Measurements from ENCODE around the gene ELF5. TPM values are rescaled to one million over a fixed set of nuclear protein-coding genes. Genes with fewer than 3 reads are reported as not detected.

The ELF5 gene
- total RNA-seq, 1 donor from 2014 or later, result 7.7 TPM

GRCh38 chr11:34454308-34455032 is 59.1 kb downstream of the ELF5 start:
- DNase-seq (ENCODE audit: low spot score), result no peak

- DNase-seq (ENCODE audit: low spot score), result no peak
These were observed 62.5 kb downstream of the ELF5 start for GRCh38 chr11:34451053-34451452.

- no peak for DNase-seq (ENCODE audit: low spot score)
These were observed 64.6 kb downstream of the ELF5 start for GRCh38 chr11:34449013-34449412.

GRCh38 chr11:34448223-34448994 is 65.2 kb downstream of the ELF5 start:
- DNase-seq (ENCODE audit: low spot score), result no peak

- DNase-seq (ENCODE audit: low spot score), result no peak
These were observed 66.5 kb downstream of the ELF5 start for GRCh38 chr11:34447044-34447443.

GRCh38 chr11:34446386-34446785 is 67.2 kb downstream of the ELF5 start:
- DNase-seq (ENCODE audit: low spot score), result no peak

- DNase-seq (ENCODE audit: low spot score), result no peak
These were observed 67.6 kb downstream of the ELF5 start for GRCh38 chr11:34445956-34446355.

- DNase-seq (ENCODE audit: low spot score), result no peak
These were observed 69.2 kb downstream of the ELF5 start for GRCh38 chr11:34444428-34444827.

GRCh38 chr11:34443136-34443535 is 70.5 kb downstream of the ELF5 start:
- no peak for DNase-seq (ENCODE audit: low spot score)

GRCh38 chr11:34441814-34442213 is 71.8 kb downstream of the ELF5 start:
- DNase-seq (ENCODE audit: low spot score), result no peak

- no peak for DNase-seq (ENCODE audit: low spot score)
These were observed 73.9 kb downstream of the ELF5 start for GRCh38 chr11:34439610-34440198.

- DNase-seq (ENCODE audit: low spot score), result peak; percentile 99
These were observed 74.8 kb downstream of the ELF5 start, which contains the start of gene CAT for GRCh38 chr11:34438529-34439507. Gene CAT, plus strand, starts transcription at chr11:34438934. Its CDS starts 80 bp downstream, at chr11:34439014.

GRCh38 chr11:34437224-34438125 is 76.1 kb downstream of the ELF5 start:
- DNase-seq (ENCODE audit: low spot score), result no peak

GRCh38 chr11:34433899-34434298 is 79.7 kb downstream of the ELF5 start:
- DNase-seq (ENCODE audit: low spot score), result no peak

GRCh38 chr11:34432822-34433221 is 80.8 kb downstream of the ELF5 start:
- no peak for DNase-seq (ENCODE audit: low spot score)

- no peak for DNase-seq (ENCODE audit: low spot score)
These were observed 81.6 kb downstream of the ELF5 start for GRCh38 chr11:34431979-34432378.

Data from umbilical cord (tissue), 2 donors.